Parathyroid adenoma (tissue), 2 donors: ENCODE measurements around the gene FAM83G.

Experiments
- H2AFZ ChIP-seq: fragments of 300-600 bp; sonication (generic); one replicate; pipeline ENCODE4 v1.7.0; 2017; ENCODE audit warnings: antibody characterized with exemption, mild to moderate bottlenecking
- H3K27ac ChIP-seq: fragments of 300-600 bp; sonication (generic); one replicate; pipeline ENCODE4 v1.7.0; 2017
- H3K27me3 ChIP-seq: fragments of 300-600 bp; sonication (generic); one replicate; pipeline ENCODE4 v1.7.0; 2017; ENCODE audit warnings: low read length; ENCODE audit not compliant: control insufficient read depth, insufficient read depth
- H3K36me3 ChIP-seq: fragments of 300-600 bp; sonication (generic); one replicate; pipeline ENCODE4 v1.7.0; 2017; ENCODE audit warnings: low read length; ENCODE audit not compliant: control insufficient read depth, insufficient read depth
- H3K4me1 ChIP-seq: fragments of 300-600 bp; sonication (generic); one replicate; pipeline ENCODE4 v1.7.0; 2017; ENCODE audit warnings: control low read depth
- H3K4me2 ChIP-seq: fragments of 300-600 bp; sonication (generic); one replicate; pipeline ENCODE4 v1.7.0; 2017; ENCODE audit warnings: low read length
- H3K4me3 ChIP-seq: fragments of 300-600 bp; sonication (generic); one replicate; pipeline ENCODE4 v1.7.0; 2017; ENCODE audit warnings: low read depth, low read length
- H3K79me2 ChIP-seq: fragments of 300-600 bp; sonication (generic); one replicate; pipeline ENCODE4 v1.7.0; 2017; ENCODE audit warnings: control low read depth
- H3K9ac ChIP-seq: fragments of 300-600 bp; sonication (generic); one replicate; pipeline ENCODE4 v1.7.0; 2017; ENCODE audit warnings: mild to moderate bottlenecking
- H3K9me3 ChIP-seq: fragments of 300-600 bp; sonication (generic); one replicate; pipeline ENCODE4 v1.7.0; 2017; ENCODE audit warnings: low read length; ENCODE audit not compliant: control insufficient read depth
- TF ChIP-seq, protein P1 (sequence below): fragments of 300-600 bp; sonication (generic); IDR thresholded peaks from one replicate; pipeline ENCODE4 v1.7.0; 2017; ENCODE audit warnings: antibody characterized with exemption, mild to moderate bottlenecking
- donor health status: primary hyperparathyroidism.

The FAM83G gene

DNA sequence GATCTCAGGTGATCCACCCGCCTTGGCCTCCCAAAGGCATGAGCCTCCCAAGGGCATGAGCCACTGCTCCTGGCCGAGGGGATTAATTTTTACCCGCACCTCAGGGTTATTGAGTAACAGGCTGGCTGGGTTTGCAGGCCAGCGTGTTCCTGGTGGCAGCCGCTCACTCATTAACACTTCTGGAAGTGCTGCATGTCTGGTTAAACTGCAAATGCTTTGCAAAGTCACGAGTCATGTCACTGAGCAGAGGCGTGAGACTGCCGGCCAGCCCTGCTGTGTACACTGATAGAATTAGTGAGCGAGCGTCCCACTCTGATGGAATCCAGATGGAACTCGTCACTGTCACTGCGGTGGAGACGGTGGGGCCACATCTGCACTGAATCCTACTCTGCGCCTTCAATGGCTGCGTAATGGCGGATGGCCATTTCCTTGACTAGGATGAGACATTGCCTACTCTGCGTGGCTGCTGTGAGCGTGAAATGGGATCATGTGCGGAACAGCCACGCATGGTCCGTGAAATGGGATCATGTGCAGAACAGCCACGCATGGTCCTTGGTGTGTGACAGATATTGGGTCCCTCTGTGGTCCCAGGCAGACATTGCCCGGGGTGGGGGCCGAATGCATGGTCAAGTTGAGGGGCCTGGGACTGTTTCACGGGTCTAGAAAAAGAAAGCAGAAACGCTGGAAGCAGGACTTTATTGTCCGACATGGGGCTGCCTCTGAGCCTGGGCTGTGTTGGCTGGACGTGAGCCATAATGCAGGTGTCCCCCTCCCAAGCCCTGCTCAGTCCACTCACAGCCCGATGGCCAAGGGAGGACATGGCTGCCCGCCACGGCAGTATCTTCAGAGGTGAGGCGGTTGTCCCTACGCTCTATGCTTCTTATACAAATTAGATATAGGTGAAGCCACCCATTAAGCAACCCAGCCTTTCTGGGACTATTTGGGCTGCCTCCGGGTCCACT, 53.3 kb downstream of the FAM83G start:
- Histone ChIP-seq H3K4me1 (no peaks in the 10 kb centered on the region), H3K27me3 (no peaks in the 10 kb centered on the region), H3K9ac (no peak overlapping the region), H3K4me2 (no peak overlapping the region), H3K27ac (no peak overlapping the region), H2AFZ (no peak overlapping the region), H3K79me2 (no peaks in the 10 kb centered on the region), H3K4me3 (no peak overlapping the region), H3K36me3 (no peaks in the 10 kb centered on the region), H3K9me3 (no peaks in the 10 kb centered on the region)
- TF ChIP-seq, protein P1, sequence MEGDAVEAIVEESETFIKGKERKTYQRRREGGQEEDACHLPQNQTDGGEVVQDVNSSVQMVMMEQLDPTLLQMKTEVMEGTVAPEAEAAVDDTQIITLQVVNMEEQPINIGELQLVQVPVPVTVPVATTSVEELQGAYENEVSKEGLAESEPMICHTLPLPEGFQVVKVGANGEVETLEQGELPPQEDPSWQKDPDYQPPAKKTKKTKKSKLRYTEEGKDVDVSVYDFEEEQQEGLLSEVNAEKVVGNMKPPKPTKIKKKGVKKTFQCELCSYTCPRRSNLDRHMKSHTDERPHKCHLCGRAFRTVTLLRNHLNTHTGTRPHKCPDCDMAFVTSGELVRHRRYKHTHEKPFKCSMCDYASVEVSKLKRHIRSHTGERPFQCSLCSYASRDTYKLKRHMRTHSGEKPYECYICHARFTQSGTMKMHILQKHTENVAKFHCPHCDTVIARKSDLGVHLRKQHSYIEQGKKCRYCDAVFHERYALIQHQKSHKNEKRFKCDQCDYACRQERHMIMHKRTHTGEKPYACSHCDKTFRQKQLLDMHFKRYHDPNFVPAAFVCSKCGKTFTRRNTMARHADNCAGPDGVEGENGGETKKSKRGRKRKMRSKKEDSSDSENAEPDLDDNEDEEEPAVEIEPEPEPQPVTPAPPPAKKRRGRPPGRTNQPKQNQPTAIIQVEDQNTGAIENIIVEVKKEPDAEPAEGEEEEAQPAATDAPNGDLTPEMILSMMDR: no peak

DNA sequence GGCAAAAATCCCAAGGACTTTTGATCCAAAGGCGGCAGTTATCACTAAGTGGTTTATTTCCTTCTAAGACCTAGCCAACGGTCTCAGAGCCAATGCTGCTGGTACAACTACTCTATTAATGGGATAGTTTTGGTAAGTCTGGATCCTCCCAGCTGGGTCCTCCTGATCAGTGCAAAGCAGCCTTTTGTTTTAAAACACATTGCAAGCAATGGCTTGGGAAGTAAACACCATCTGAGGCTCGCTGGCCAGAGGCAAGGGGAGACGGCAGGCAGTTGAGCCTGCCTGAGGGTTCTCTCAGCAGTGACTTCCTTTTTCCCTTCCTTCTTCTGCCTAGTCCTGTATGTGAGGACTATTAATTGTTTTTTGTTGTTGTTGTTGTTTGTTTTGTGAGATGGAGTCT, 54.2 kb downstream of the FAM83G start:
- no peaks in the 10 kb centered on the region for H3K36me3 ChIP-seq
- TF ChIP-seq, protein P1: no peak
- no peak overlapping the region for H2AFZ ChIP-seq
- no peaks in the 10 kb centered on the region for H3K9me3 ChIP-seq
- H3K27ac ChIP-seq: no peak overlapping the region
- no peak overlapping the region for H3K4me3 ChIP-seq
- no peak overlapping the region for H3K4me2 ChIP-seq
- no peaks in the 10 kb centered on the region for H3K4me1 ChIP-seq
- H3K27me3 ChIP-seq: no peaks in the 10 kb centered on the region
- H3K79me2 ChIP-seq: no peaks in the 10 kb centered on the region
- H3K9ac ChIP-seq: no peak overlapping the region

DNA sequence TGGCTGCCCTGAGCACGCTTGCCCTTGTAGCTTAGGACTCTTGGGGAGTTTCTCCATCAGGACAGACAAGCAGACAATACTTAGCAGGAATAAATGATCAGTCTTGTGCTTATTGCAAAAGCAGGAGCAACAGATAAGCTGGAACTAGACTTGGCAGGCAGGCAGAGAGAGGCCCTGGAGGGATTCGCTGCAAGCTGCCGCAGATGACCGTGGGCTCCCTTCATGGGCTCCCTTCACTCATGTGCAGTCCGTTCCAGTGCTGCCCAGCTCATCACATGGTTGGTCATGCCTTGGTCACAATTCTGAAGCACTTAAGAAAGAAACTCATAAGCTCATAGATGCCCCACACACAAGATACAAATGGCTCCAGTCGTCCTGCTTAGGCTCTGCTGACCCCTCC, 55.0 kb downstream of the FAM83G start:
- Histone ChIP-seq H3K36me3 (no peaks in the 10 kb centered on the region), H3K27ac (no peak overlapping the region), H3K4me3 (no peak overlapping the region), H3K79me2 (no peaks in the 10 kb centered on the region), H3K27me3 (no peaks in the 10 kb centered on the region), H3K4me2 (no peak overlapping the region), H2AFZ (no peak overlapping the region), H3K4me1 (no peaks in the 10 kb centered on the region), H3K9ac (no peak overlapping the region), H3K9me3 (no peaks in the 10 kb centered on the region)
- TF ChIP-seq, protein P1: no peak

DNA sequence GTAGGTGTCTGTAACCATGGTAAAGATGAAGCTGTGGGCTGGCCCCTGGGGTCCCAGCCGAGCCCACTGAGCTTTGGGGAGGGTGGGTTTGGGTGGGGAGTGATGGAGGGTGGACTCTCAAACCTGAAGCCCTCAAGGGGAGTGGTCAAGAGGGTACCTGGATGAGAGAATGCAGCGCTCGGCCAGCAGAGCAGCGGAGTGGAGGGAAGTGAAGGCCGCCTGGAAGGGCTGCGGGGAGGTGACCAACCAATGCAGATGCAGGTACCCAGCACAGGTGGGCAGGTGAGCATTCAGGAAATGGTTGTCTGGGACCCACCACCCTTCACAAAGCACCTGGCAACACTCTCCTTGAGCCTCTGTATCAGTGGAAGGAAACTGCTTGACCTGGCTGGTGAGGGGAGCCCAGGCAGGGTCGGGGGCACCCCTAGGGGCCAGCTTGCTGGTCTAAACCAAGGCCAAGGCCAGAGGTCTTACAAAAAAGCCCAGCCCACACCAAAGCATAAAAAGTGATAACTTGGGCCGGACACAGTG, 56.0 kb downstream of the FAM83G start:
- no peak overlapping the region for H3K4me3 ChIP-seq

More for the DNA sequence above, 56.0 kb downstream of the FAM83G start:
- Histone ChIP-seq H3K27ac (no peak overlapping the region), H3K9ac (no peak overlapping the region), H3K9me3 (no peaks in the 10 kb centered on the region), H2AFZ (no peak overlapping the region), H3K4me2 (no peak overlapping the region), H3K4me1 (no peaks in the 10 kb centered on the region), H3K27me3 (no peaks in the 10 kb centered on the region), H3K36me3 (no peaks in the 10 kb centered on the region), H3K79me2 (no peaks in the 10 kb centered on the region)
- TF ChIP-seq, protein P1: no peak
